Naive thymus-derived CD4-positive, alpha-beta T cell (primary cell): ENCODE data around the gene SYCP2L. TPM values are rescaled to one million over a fixed set of nuclear protein-coding genes. Genes with fewer than 3 reads are reported as not detected.

Source experiments
- ATAC-seq: fragments of 150-1000 bp; cut with Tn5 transposase; 2 replicates; pipeline ENCODE4 v1.10.0; 2021; ENCODE audit warnings: mild to moderate bottlenecking, moderate library complexity
- CTCF ChIA-PET: fragments of 350-600 bp; sonication (Branson Sonifier 250); formaldehyde crosslinking; loops from one replicate; lab custom pipeline; 2021; ENCODE audit warnings: antibody characterized with exemption; lab: Charles Lee
- POLR2A ChIA-PET: fragments of 350-600 bp; sonication (Branson Sonifier 250); formaldehyde crosslinking; loops from one replicate; lab custom pipeline; 2021; ENCODE audit warnings: antibody characterized with exemption, inconsistent platforms; lab: Charles Lee
- DNase-seq, 9 donors: peaks; one replicate each; pipeline versions ENCODE4 v3.0.0 to v3.0.0-alpha.2; 2020 to 2022; ENCODE audit warnings: mixed read lengths in 1 of 9
- H3K27ac ChIP-seq: one replicate; pipeline ENCODE4 v1.7.0; 2013; ENCODE audit warnings: mild to moderate bottlenecking, low read depth, low read length, moderate library complexity
- H3K27me3 ChIP-seq, 2 donors: one replicate each; pipeline ENCODE4 v1.7.0; 2013; ENCODE audit warnings: low read length in 2 of 2, mild to moderate bottlenecking in 2 of 2, moderate library complexity in 2 of 2; ENCODE audit not compliant: control insufficient read depth in 2 of 2, insufficient read depth in 2 of 2
- H3K36me3 ChIP-seq, 3 experiments: 1 replicate in 2 of 3; 2 replicates in 1 of 3; pipeline ENCODE4 v1.7.0; 2013; ENCODE audit warnings: low read length in 3 of 3, mild to moderate bottlenecking in 3 of 3, moderate library complexity in 1 of 3; ENCODE audit not compliant: insufficient read depth in 3 of 3, control insufficient read depth in 2 of 3
- H3K4me1 ChIP-seq, 2 donors: one replicate each; pipeline ENCODE4 v1.7.0; 2013; ENCODE audit warnings: low read length in 2 of 2, mild to moderate bottlenecking in 2 of 2, moderate library complexity in 1 of 2; ENCODE audit not compliant: control insufficient read depth in 2 of 2, insufficient read depth in 2 of 2
- H3K4me3 ChIP-seq: 2 replicates; pipeline ENCODE4 v1.7.0; 2013; ENCODE audit warnings: mild to moderate bottlenecking, low read length
- H3K9me3 ChIP-seq, 3 experiments: 1 replicate in 2 of 3; 2 replicates in 1 of 3; pipeline ENCODE4 v1.7.0; 2013; ENCODE audit warnings: low read length in 3 of 3; ENCODE audit not compliant: control insufficient read depth in 2 of 3
- H3K27ac Mint-ChIP-seq, 9 donors: one replicate each; pipeline ENCODE4 v1.8.0; 2020 to 2022; ENCODE audit warnings: mixed read lengths in 9 of 9, mild to moderate bottlenecking in 8 of 9, moderate library complexity in 5 of 9, inconsistent platforms in 2 of 9
- H3K27me3 Mint-ChIP-seq, 5 donors: one replicate each; pipeline ENCODE4 v1.8.0; 2021 to 2022; ENCODE audit warnings: mixed read lengths in 5 of 5, mild to moderate bottlenecking in 1 of 5
- H3K36me3 Mint-ChIP-seq, 5 donors: one replicate each; pipeline ENCODE4 v1.8.0; 2020 to 2022; ENCODE audit warnings: mixed read lengths in 5 of 5, mild to moderate bottlenecking in 3 of 5, inconsistent platforms in 1 of 5
- H3K4me1 Mint-ChIP-seq, 7 donors: one replicate each; pipeline ENCODE4 v1.8.0; 2020 to 2022; ENCODE audit warnings: mixed read lengths in 7 of 7, mild to moderate bottlenecking in 3 of 7, inconsistent platforms in 1 of 7
- H3K4me3 Mint-ChIP-seq, 10 donors: one replicate each; pipeline ENCODE4 v1.8.0; 2020 to 2022; ENCODE audit warnings: mild to moderate bottlenecking in 10 of 10, mixed read lengths in 10 of 10, moderate library complexity in 6 of 10, inconsistent platforms in 2 of 10
- H3K9me3 Mint-ChIP-seq, 11 donors: one replicate each; pipeline ENCODE4 v1.8.0; 2020 to 2022; ENCODE audit warnings: mixed read lengths in 11 of 11, mild to moderate bottlenecking in 4 of 11, inconsistent platforms in 1 of 11, moderate library complexity in 1 of 11
- intact Hi-C, 2 donors: fragments of 100-400 bp; cut with micrococcal nuclease; formaldehyde crosslinking; loops; one replicate each; pipeline ENCODE4 v1.15.1; 2023
- polyA plus RNA-seq, 2 donors: library from polyadenylated mRNA; unstranded; fragments of 300-500 nt; fragmentation: Illumina TruSeq; gene quantifications; one replicate each; pipeline ENCODE4 v1.2.3, GENCODE V29; 2021
- total RNA-seq, 6 experiments: library from RNA in 5 of 6; stranded (reverse) in 5 of 6; gene quantifications; 1 replicate in 5 of 6; 2 replicates in 1 of 6; pipeline ENCODE4 v1.2.3 and lab custom pipeline; 2021 to 2026

SYCP2L gene
- under 1 TPM in 2 of 5 experiments, not detected in 3; 0.20 to 0.40 TPM for total RNA-seq
- not detected for polyA plus RNA-seq
- not detected for total RNA-seq (lab: John Stamatoyannopoulos, UW)

DNA sequence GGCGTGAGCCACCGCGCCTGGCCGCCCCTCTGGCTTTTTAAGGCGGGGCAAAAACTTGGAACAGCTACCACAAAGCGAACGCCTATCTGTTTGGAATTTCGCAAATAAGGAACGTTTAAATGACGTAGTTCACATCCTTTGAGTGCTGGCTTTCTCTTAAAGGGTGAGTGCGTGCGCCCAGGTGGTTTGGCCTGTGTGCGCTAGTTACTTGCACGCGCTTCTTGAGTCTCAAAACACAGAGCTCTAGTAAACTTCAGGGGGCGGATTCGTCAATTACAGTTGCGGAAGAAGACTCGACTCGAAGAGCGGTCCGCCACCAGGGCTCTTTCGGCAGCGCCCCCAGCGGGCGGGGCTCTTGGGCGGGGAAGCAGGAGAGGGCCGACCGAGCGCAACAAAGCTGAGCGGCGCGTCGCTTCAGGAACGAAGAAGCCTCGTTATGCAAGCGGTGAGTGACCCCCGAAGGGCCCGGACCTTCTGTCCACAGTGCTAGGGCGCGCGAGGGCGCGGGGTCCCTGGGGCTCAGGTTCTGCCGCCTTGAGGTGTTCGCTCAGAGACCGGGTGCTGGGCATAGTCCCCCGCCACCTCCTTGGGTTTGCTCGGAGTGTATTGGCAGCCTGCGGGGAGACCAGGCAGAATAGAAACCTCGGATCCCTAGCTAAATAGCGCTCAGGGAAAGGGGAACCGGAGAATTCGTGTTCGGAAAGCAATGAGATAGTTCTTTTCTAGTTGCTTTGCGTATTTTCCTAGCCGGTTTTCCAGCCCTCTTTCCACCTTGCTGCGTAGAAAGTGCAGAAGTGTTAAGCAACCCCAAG, at the start of gene SYCP2L:
Gene SYCP2L (plus strand): TSS at position 362 of the 812 bp plus-strand sequence. CDS start 75 bp downstream, at position 437.
- ChIA-PET CTCF (no interaction called here), POLR2A (no interaction called here)
- Mint-ChIP-seq H3K4me1 (peaks cover 0 to 29% (median 14%) of the 10 kb centered on the region in 7 donors), H3K36me3 (peaks cover 0 to 6% (median 3%) of the 10 kb centered on the region in 5 donors), H3K4me3 (peak within 1 kb of the TSS; percentile 12 to 82 (median 69)), H3K9me3 (peaks cover 0 to 20% (median 6%) of the 10 kb centered on the region in 11 donors), H3K27me3 (peaks cover 66 to 88% (median 87%) of the 10 kb centered on the region in 5 donors), H3K27ac (no peak within 1 kb of the TSS)
- Histone ChIP-seq H3K9me3 (no peaks in the 10 kb centered on the region), H3K4me1 (no peaks in the 10 kb centered on the region), H3K27me3 (peaks cover 0 to 10% of the 10 kb centered on the region in 2 donors), H3K27ac (no peak within 1 kb of the TSS), H3K36me3 (no peaks in the 10 kb centered on the region), H3K4me3 (no peak within 1 kb of the TSS)
- ATAC-seq: peak; percentile 18
- peak in 1 of 9 donors; percentile 14 for DNase-seq
- intact Hi-C loops: loop anchor here in 1 of 2 donors (5.0 to 10.0 kb wide), 2 partner anchors 472 to 505 kb away; partner anchors contain the start of gene TFAP2A

DNA sequence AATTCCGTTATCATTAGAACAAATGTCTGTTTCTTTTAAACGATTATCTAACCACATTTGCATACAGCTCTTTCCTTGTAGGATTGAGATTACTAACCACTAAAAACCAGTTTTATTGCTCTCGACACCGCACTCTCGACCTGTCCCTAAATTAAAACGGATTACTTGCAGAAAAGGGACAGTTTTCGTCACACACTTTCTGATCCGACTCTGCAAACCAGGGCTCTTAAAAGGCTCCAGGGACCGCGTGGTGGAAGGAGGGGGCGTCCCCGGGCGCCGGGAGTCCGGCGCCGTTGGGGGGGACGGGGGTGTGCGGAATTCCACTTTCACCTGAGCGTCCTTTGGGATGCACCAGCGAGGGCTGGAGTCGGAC, 49.2 kb upstream of the SYCP2L start:
- peaks cover 0 to 21% (median 4%) of the 10 kb centered on the region in 5 donors for H3K36me3 Mint-ChIP-seq
- peaks cover 23 to 29% of the 10 kb centered on the region in 2 donors for H3K27me3 ChIP-seq
- no peaks in the 10 kb centered on the region for H3K36me3 ChIP-seq
- no peak overlapping the region for H3K27ac ChIP-seq
- peak overlapping the region; percentile 59 for H3K4me3 ChIP-seq
- ChIA-PET CTCF (no interaction called here), POLR2A (interaction anchor here (0.6 kb wide), 1 partner anchor 74 kb away, joined by 3 read pairs; no protein-coding TSS in a partner anchor)
- ATAC-seq: no peak
- H3K9me3 Mint-ChIP-seq: peaks cover 0 to 22% (median 4%) of the 10 kb centered on the region in 11 donors
- H3K4me3 Mint-ChIP-seq: peak overlapping the region; percentile 53 to 89 (median 78)
- peaks cover 10 to 22% (median 19%) of the 10 kb centered on the region in 7 donors for H3K4me1 Mint-ChIP-seq
- peaks cover 52 to 64% (median 58%) of the 10 kb centered on the region in 5 donors for H3K27me3 Mint-ChIP-seq
- no peaks in the 10 kb centered on the region for H3K9me3 ChIP-seq
- peaks cover 14 to 20% of the 10 kb centered on the region in 2 donors for H3K4me1 ChIP-seq
- peak overlapping the region in 3 of 9 donors; percentile 15 to 87 (median 76) for H3K27ac Mint-ChIP-seq
- peak in 8 of 9 donors; percentile 10 to 36 (median 26) for DNase-seq
- intact Hi-C loops: loop anchor here (5.0 kb wide), 1 partner anchor 700 kb away; the partner anchor contains the start of gene TMEM170B (in 2 of the 2)

DNA sequence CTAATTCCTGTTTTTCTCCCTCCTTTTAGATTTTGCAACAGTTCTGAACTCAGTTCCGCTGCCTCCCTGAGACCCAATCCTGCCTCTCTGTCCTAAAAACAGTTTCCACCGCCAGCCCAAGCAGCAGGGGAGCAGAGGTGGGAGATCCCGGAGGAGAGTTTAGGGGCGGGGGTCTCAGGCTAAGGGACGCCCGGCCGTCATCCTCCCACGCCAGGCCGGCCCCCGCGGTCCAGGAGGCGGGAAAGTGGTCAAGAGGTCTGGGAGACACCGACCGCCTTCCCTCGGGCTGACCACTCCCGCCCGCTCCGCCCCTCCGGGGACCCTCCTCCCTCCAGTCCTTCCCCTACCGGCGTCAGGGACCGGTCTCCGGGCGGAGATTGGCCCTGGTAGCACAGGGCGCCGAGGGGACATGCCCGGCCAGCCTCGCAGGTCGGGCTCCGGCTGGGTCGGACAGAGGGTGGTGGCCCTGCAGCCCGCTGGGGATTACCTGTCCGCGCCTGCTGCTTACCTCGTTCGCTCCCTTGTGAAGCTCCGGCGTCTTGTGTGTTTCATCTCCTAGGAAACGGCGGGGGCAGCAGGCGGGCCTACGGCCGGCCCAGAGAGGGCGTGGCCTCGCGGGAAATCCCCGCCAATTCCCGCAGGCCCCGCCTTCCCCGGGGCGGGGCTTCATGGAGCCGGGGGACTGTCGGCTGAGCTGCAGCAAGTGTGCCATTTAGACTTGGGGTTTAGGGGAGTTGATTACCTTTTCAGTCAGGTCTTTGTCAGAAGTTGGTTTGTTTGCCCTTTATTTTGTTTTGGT, 48.7 kb upstream of the SYCP2L start, which contains the start of gene MAK:
Gene MAK (minus strand): TSS at position 545 of the 799 bp plus-strand sequence. CDS start 7,891 bp downstream, outside the sequence.
- CTCF ChIA-PET: no interaction called here
- H3K27ac ChIP-seq: no peak within 1 kb of the TSS

GRCh38 chr6:10838794-10839333, 48.0 kb upstream of the SYCP2L start:
- Histone ChIP-seq H3K36me3 (no peaks in the 10 kb centered on the region), H3K27ac (no peak overlapping the region), H3K27me3 (peaks cover 23 to 29% of the 10 kb centered on the region in 2 donors), H3K9me3 (no peaks in the 10 kb centered on the region), H3K4me3 (peak overlapping the region; percentile 59), H3K4me1 (peaks cover 14 to 20% of the 10 kb centered on the region in 2 donors)
- intact Hi-C loops: loop anchor here (1.0 to 5.0 kb wide), 6 partner anchors 92 to 698 kb away; partner anchors contain the start of genes C6orf52 (in 2 of the 2), PAK1IP1 (in 2 of the 2), SMIM13 (in 2 of the 2) and TMEM14B (in 2 of the 2)
- peaks cover 52 to 72% (median 67%) of the 10 kb centered on the region in 5 donors for H3K27me3 Mint-ChIP-seq
- H3K4me1 Mint-ChIP-seq: peaks cover 10 to 22% (median 19%) of the 10 kb centered on the region in 7 donors
- H3K36me3 Mint-ChIP-seq: peaks cover 1 to 21% (median 6%) of the 10 kb centered on the region in 5 donors
- ChIA-PET POLR2A (no interaction called here), CTCF (no interaction called here)
- peaks cover 0 to 27% (median 7%) of the 10 kb centered on the region in 11 donors for H3K9me3 Mint-ChIP-seq
- H3K4me3 Mint-ChIP-seq: peak overlapping the region; percentile 71 to 89 (median 78)
- ATAC-seq (peak; percentile 39), DNase-seq (peak in 1 of 9 donors; percentile 27)
- H3K27ac Mint-ChIP-seq: peak overlapping the region in 3 of 9 donors; percentile 13 to 87 (median 34)

More for the DNA sequence above, 48.7 kb upstream of the SYCP2L start, which contains the start of gene MAK:
- DNase-seq (peak; percentile 80 to 93 (median 86)), ATAC-seq (peak; percentile 98)
- peak within 1 kb of the TSS; percentile 59 for H3K4me3 ChIP-seq
- H3K27me3 ChIP-seq: peaks cover 23 to 29% of the 10 kb centered on the region in 2 donors
- intact Hi-C loops: loop anchor here (1.0 to 5.0 kb wide), 6 partner anchors 91 to 699 kb away; partner anchors contain the start of genes C6orf52 (in 2 of the 2), PAK1IP1 (in 2 of the 2), SMIM13 (in 2 of the 2) and TMEM14B (in 2 of the 2)
- H3K4me1 ChIP-seq: peaks cover 14 to 20% of the 10 kb centered on the region in 2 donors
- H3K27ac Mint-ChIP-seq: peak within 1 kb of the TSS in 4 of 9 donors; percentile 21 to 87 (median 55)
- H3K36me3 ChIP-seq: no peaks in the 10 kb centered on the region
- peak within 1 kb of the TSS; percentile 71 to 89 (median 78) for H3K4me3 Mint-ChIP-seq
- H3K9me3 ChIP-seq: no peaks in the 10 kb centered on the region
- peaks cover 0 to 22% (median 4%) of the 10 kb centered on the region in 11 donors for H3K9me3 Mint-ChIP-seq
- peaks cover 0 to 21% (median 4%) of the 10 kb centered on the region in 5 donors for H3K36me3 Mint-ChIP-seq
- peaks cover 52 to 65% (median 61%) of the 10 kb centered on the region in 5 donors for H3K27me3 Mint-ChIP-seq
- peaks cover 10 to 22% (median 19%) of the 10 kb centered on the region in 7 donors for H3K4me1 Mint-ChIP-seq
- POLR2A ChIA-PET: no interaction called here

DNA sequence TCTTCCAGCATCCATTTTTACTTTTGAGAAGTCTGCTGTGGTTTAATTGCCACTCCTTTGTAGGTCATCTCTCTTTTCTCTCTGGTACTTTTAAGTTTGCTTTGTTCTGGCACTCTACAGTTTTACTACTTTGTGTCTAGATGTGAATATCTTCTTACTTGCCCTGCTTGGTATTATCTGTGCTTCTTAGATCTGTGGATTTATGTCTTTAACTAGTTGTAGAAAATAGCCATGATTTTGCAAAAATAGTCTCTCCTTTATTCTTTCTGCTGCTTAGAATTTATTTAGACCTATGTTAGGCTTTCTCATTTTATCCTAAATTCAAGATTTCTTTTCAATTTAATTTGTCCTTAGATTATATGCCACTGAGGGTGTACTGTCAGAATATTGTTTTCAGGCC, 43.3 kb upstream of the SYCP2L start:
- peaks cover 0 to 9% (median 6%) of the 10 kb centered on the region in 5 donors for H3K36me3 Mint-ChIP-seq
- POLR2A ChIA-PET: no interaction called here
- peaks cover 0 to 5% (median 0%) of the 10 kb centered on the region in 11 donors for H3K9me3 Mint-ChIP-seq
- H3K4me3 ChIP-seq: no peak overlapping the region
- DNase-seq (no peak), ATAC-seq (no peak)
- intact Hi-C loops: no loop called here
- no peak overlapping the region for H3K4me3 Mint-ChIP-seq
- CTCF ChIA-PET: no interaction called here
- no peaks in the 10 kb centered on the region for H3K36me3 ChIP-seq
- H3K27me3 Mint-ChIP-seq: peaks cover 21 to 49% (median 33%) of the 10 kb centered on the region in 5 donors
- H3K9me3 ChIP-seq: no peaks in the 10 kb centered on the region
- peaks cover 4% of the 10 kb centered on the region in 2 donors for H3K4me1 ChIP-seq
- H3K27ac ChIP-seq: no peak overlapping the region
- H3K4me1 Mint-ChIP-seq: peaks cover 0 to 9% (median 5%) of the 10 kb centered on the region in 7 donors
- H3K27me3 ChIP-seq: peaks cover 0 to 8% of the 10 kb centered on the region in 2 donors
- H3K27ac Mint-ChIP-seq: no peak overlapping the region
